GM19438 (cell line): Measurements from ENCODE around the gene SLC19A3.
"Not testable (repeated sequence)": the region's sequence is repeated elsewhere in the genome, so short reads cannot be mapped to it uniquely, and the experiment has no call there.

ENCODE experiments used
- ATAC-seq: cut with Tn5 transposase; IDR thresholded peaks from one replicate; pipeline ENCODE4 v1.9.1; 2021; ENCODE audit warnings: low read depth; ENCODE audit not compliant: unreplicated experiment

SLC19A3 gene

GRCh38 chr2:227703961-227704360, 13.9 kb downstream of the SLC19A3 start:
- ATAC-seq = no peak

- ATAC-seq = no peak
These were observed 14.5 kb downstream of the SLC19A3 start for GRCh38 chr2:227703280-227703732.

GRCh38 chr2:227701556-227701955, 16.3 kb downstream of the SLC19A3 start:
- ATAC-seq = no peak

- no peak for ATAC-seq
These were observed 20.7 kb downstream of the SLC19A3 start for GRCh38 chr2:227696990-227697679.

- ATAC-seq = no peak
These were observed 30.6 kb downstream of the SLC19A3 start for GRCh38 chr2:227687189-227687588.

- no peak for ATAC-seq
These were observed 33.6 kb downstream of the SLC19A3 start for GRCh38 chr2:227684258-227684657.

GRCh38 chr2:227677928-227678327, 39.9 kb downstream of the SLC19A3 start:
- no peak for ATAC-seq

- no peak for ATAC-seq
These were observed 43.3 kb downstream of the SLC19A3 start for GRCh38 chr2:227674485-227674884.

GRCh38 chr2:227673620-227674019, 44.2 kb downstream of the SLC19A3 start:
- not testable (repeated sequence) for ATAC-seq

GRCh38 chr2:227671170-227671905, 46.5 kb downstream of the SLC19A3 start:
- ATAC-seq = no peak

- not testable (repeated sequence) for ATAC-seq
These were observed 51.1 kb downstream of the SLC19A3 start, which contains the start of gene SCYGR5 for GRCh38 chr2:227666631-227667170. Gene SCYGR5, plus strand, starts transcription at chr2:227666804. Its CDS starts 0 bp downstream, at chr2:227666804.

GRCh38 chr2:227665189-227665940, 52.5 kb downstream of the SLC19A3 start:
- ATAC-seq = no peak

GRCh38 chr2:227661827-227662226, 56.0 kb downstream of the SLC19A3 start:
- ATAC-seq = no peak

- no peak for ATAC-seq
These were observed 56.7 kb downstream of the SLC19A3 start for GRCh38 chr2:227661025-227661649.

GRCh38 chr2:227657199-227657845, 60.5 kb downstream of the SLC19A3 start:
- no peak for ATAC-seq

GRCh38 chr2:227655454-227655853, 62.4 kb downstream of the SLC19A3 start:
- no peak for ATAC-seq

- ATAC-seq = no peak
These were observed 63.4 kb downstream of the SLC19A3 start for GRCh38 chr2:227654426-227654825.

GRCh38 chr2:227653419-227653818, 64.4 kb downstream of the SLC19A3 start:
- no peak for ATAC-seq

GRCh38 chr2:227643990-227644551, 73.8 kb downstream of the SLC19A3 start:
- no peak for ATAC-seq

GRCh38 chr2:227642656-227643055, 75.2 kb downstream of the SLC19A3 start:
- ATAC-seq = no peak
